PFSK-1 (cell line): Measurements from ENCODE around the gene PEX6.

ENCODE experiments used
- FOXP2 ChIP-seq: optimal IDR thresholded peaks from 2 replicates; pipeline ENCODE3; 2011; ENCODE audit warnings: borderline replicate concordance, control low read depth, inconsistent platforms; ENCODE audit not compliant: insufficient read depth; ENCODE audit errors: extremely low read length, extremely low read depth
- POLR2AphosphoS5 ChIP-seq: IDR thresholded peaks from 2 replicates; pipeline ENCODE4 v1.6.1; 2012; ENCODE audit warnings: low read depth, mild to moderate bottlenecking, control low read depth, low read length, moderate library complexity
- SIN3A ChIP-seq: IDR thresholded peaks from 2 replicates; pipeline ENCODE4 v1.6.1; 2012; ENCODE audit warnings: mild to moderate bottlenecking, low read length, moderate library complexity, borderline replicate concordance; ENCODE audit not compliant: insufficient read depth
- TAF1 ChIP-seq: IDR thresholded peaks from 2 replicates; pipeline ENCODE4 v1.6.1; 2012; ENCODE audit warnings: low read length, control low read depth, borderline replicate concordance; ENCODE audit not compliant: insufficient read depth
- TF ChIP-seq, protein P1 (sequence below), 2 experiments: IDR thresholded peaks; 2 replicates each; pipeline versions ENCODE4 v1.6.1 to v1.8.0; 2011 to 2012; ENCODE audit warnings: low read depth in 2 of 2, low read length in 2 of 2, control low read depth in 1 of 2, inconsistent platforms in 1 of 2, mild to moderate bottlenecking in 1 of 2, moderate library complexity in 1 of 2; ENCODE audit not compliant: insufficient read depth in 1 of 2

Gene PEX6

DNA sequence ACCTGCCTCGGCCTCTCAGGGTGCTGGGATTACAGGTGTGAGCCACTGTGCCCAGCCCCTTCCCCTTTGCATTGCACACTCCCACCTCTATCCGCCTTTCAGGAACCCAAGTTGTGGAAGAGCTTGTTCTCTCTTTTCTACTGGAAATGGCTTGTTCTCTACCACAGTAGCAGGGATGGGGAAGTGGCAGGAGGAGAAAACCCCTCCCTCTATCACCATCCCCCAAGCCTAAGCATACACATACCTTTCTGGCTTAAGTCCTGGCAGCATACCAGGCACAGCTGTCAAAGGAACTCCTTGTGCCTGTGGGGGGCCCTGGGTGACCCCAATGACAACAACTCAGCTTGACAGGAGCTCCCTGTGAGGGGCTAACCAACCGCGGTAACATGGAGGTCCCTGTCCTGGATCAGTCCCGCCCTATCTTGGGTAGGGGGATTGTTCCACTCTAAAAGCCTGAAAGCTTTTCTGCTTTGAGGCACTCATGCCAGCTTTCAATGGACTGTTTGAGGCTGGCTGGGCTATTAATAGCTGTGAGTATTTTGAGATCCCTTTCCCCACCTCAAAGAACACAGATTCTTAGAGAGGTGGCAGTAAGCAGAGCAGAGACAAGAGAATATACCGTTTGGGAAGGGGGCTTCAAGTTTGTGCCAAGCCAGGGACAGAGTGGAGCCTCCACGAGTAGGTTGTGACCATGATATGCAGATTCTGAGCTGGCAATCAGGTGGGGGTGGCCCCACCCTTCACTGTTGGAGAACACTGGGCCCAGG, 37.4 kb upstream of the PEX6 start:
- no peak for TF ChIP-seq SIN3A
- TF ChIP-seq, protein P1, sequence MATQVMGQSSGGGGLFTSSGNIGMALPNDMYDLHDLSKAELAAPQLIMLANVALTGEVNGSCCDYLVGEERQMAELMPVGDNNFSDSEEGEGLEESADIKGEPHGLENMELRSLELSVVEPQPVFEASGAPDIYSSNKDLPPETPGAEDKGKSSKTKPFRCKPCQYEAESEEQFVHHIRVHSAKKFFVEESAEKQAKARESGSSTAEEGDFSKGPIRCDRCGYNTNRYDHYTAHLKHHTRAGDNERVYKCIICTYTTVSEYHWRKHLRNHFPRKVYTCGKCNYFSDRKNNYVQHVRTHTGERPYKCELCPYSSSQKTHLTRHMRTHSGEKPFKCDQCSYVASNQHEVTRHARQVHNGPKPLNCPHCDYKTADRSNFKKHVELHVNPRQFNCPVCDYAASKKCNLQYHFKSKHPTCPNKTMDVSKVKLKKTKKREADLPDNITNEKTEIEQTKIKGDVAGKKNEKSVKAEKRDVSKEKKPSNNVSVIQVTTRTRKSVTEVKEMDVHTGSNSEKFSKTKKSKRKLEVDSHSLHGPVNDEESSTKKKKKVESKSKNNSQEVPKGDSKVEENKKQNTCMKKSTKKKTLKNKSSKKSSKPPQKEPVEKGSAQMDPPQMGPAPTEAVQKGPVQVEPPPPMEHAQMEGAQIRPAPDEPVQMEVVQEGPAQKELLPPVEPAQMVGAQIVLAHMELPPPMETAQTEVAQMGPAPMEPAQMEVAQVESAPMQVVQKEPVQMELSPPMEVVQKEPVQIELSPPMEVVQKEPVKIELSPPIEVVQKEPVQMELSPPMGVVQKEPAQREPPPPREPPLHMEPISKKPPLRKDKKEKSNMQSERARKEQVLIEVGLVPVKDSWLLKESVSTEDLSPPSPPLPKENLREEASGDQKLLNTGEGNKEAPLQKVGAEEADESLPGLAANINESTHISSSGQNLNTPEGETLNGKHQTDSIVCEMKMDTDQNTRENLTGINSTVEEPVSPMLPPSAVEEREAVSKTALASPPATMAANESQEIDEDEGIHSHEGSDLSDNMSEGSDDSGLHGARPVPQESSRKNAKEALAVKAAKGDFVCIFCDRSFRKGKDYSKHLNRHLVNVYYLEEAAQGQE (IDR thresholded peaks at IDR 0.05; ENCODE audit: insufficient read depth in 1 of 2, low read depth in 2 of 2, low read length in 2 of 2) = no peak

DNA sequence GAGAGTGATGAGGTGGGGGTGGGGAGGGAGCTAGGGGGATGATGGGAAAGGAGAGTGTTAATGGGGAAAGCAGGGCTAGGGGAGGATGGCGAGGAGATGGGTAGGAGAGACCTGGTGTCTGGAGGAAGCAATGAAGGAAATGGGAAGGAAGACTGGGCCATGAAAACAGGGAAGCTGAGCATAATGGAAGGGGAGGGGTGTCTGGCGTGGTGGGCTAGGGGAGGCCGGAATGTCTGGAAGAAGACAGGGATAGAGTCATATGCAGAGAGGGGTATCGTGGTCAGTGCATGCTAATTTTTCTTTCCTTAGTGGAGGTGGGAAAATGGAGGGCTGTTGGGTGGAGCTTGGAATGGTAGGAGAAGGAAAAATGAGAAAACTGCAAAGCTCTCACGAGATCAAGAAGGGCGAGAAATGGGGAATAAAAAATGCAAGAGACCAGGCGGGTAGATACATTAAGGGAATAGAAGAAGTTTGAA, 35.5 kb upstream of the PEX6 start:
- TF ChIP-seq TAF1 (no peak; the same call in 1 of the 2 replicates), POLR2AphosphoS5 (no peak), FOXP2 (no peak), SIN3A (no peak)
- TF ChIP-seq, protein P1 (IDR thresholded peaks at IDR 0.05; ENCODE audit: insufficient read depth in 1 of 2, low read depth in 2 of 2, low read length in 2 of 2) = no peak

- TF ChIP-seq, protein P1 (IDR thresholded peaks at IDR 0.05; ENCODE audit: insufficient read depth in 1 of 2, low read depth in 2 of 2, low read length in 2 of 2) = no peak
- TF ChIP-seq FOXP2 (peak; percentile 76), SIN3A (no peak), POLR2AphosphoS5 (peak; percentile 64), TAF1 (peak; percentile 65; the same call in 1 of the 2 replicates)
Observed at GRCh38 chr6:43013843-43014433, 35.0 kb upstream of the PEX6 start, which contains the start of the genes KLHDC3 and MEA1. KLHDC3 (plus strand) TSS chr6:43014249; CDS start chr6:43017193, 2,944 bp downstream. MEA1 (minus strand) TSS chr6:43013946; CDS start chr6:43013813, 133 bp downstream.

DNA sequence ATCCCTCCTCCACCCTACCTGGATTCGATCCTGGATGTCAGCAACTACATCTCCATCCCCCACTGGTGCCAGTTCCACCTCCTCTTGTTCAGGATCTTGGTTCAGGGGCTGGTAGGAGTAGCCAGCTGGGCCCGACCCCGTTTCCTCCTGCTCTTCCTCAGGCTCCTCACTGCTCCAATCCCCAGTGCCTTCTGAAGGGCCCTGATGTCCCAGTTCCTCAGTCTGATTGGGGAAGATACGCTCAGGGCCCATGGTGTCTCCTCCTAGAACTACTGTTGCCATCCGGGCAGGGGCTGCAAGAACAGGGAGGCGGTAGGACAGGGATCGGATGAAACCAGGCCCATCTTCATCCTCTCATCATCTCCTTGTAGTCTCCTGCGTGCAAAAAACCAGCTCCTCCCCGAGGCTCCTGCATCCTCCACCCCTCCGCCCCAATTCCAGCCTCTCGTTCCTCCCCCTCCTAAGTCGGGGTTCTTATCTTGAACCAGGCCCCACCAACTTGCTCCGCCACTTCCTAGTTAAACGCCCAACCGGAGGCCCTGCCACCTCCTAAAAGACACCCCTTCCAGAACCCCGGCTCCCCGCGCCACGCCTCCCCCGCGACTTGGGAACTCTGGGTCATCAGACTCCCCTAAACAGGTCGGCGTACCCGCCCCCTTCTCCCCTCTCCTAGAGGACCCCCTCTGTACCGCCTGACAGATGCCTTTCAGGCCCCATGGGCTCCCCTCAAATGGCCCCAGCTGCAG, 34.3 kb upstream of the PEX6 start:
- TF ChIP-seq TAF1 (no peak), POLR2AphosphoS5 (peak; percentile 38; the same call in 1 of the 2 replicates)

GRCh38 chr6:43012364-43012763, 33.4 kb upstream of the PEX6 start:
- TF ChIP-seq TAF1 = no peak
- no peak for TF ChIP-seq POLR2AphosphoS5
- no peak for TF ChIP-seq FOXP2
- TF ChIP-seq, protein P1 (IDR thresholded peaks at IDR 0.05; ENCODE audit: insufficient read depth in 1 of 2, low read depth in 2 of 2, low read length in 2 of 2) = no peak
- TF ChIP-seq SIN3A = no peak
